AG04450 (cell line): ENCODE results near the gene ETV1. TPM values are rescaled to one million over a fixed set of nuclear protein-coding genes. Genes with fewer than 3 reads are reported as not detected.

Experiments used
- CTCF ChIA-PET: fragments of 300-600, 350-600 bp; formaldehyde crosslinking; extraction: SDS; loops from one replicate; lab custom pipeline; 2022; ENCODE audit warnings: antibody characterized with exemption, inconsistent platforms; lab: Charles Lee
- POLR2A ChIA-PET: fragments of 350-600 bp; formaldehyde crosslinking; extraction: SDS; loops from one replicate; lab custom pipeline; 2021; ENCODE audit warnings: antibody characterized with exemption, inconsistent platforms; lab: Yijun Ruan, JAX
- DNase-seq: peaks from one replicate; pipeline ENCODE4 v3.0.0-alpha.2; 2011; ENCODE audit warnings: low read depth, low spot score
- H3K27ac ChIP-seq: one replicate; pipeline ENCODE4 v1.5.1; 2012; ENCODE audit warnings: low read depth, low read length, control low read depth
- H3K27me3 ChIP-seq: one replicate; pipeline ENCODE4 v1.6.0; 2012; ENCODE audit warnings: low read length; ENCODE audit not compliant: control insufficient read depth, insufficient read depth
- H3K4me3 ChIP-seq: 2 replicates; pipeline ENCODE4 v1.5.1; 2011; ENCODE audit warnings: mild to moderate bottlenecking, low read depth, low read length, control low read depth
- H3K9me3 ChIP-seq: 2 replicates; pipeline ENCODE4 v1.5.1; 2012; ENCODE audit warnings: low read length; ENCODE audit not compliant: control insufficient read depth, insufficient read depth
- polyA plus RNA-seq: library from polyadenylated mRNA; depleted of rRNA; stranded (reverse); fragments of >200 nt; gene quantifications from 2 replicates; pipeline ENCODE4 v1.2.3, GENCODE V29; 2011
- TF ChIP-seq, protein P1 (sequence below): IDR thresholded peaks from 2 replicates; pipeline ENCODE4 v1.5.1; 2011; ENCODE audit warnings: low read depth, low read length, control low read depth, inconsistent platforms

The ETV1 gene
- polyA plus RNA-seq, 1 experiment: 14.9 TPM

DNA sequence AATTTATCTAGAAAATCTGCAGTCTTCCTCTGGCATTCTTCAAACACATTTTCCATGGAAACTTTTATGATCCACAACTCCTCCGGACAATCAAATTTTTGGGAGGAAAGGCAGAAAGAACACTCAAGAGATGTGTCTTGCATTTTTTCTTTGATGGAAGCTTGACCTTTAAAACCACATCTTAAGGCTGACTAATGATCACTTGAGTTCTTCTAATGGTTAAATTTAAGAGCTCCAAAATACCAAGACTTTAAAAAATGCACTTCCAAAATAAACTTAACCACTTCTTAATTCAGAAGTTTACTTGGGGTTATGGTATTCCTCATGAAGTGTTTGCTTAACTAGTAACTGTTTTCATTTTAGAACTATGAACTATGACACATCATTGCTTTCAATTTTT is 43.3 kb downstream of the ETV1 start:
- POLR2A ChIA-PET: interaction anchor here (0.6 to 1.0 kb wide), 4 partner anchors 17 to 96 kb away, joined by 3 to 5 read pairs (median 4); partner anchors contain the start of gene ETV1
- no peaks in the 10 kb centered on the region for H3K9me3 ChIP-seq
- H3K27ac ChIP-seq: no peak overlapping the region
- H3K4me3 ChIP-seq: no peak overlapping the region
- peak; percentile 29 for DNase-seq
- TF ChIP-seq, protein P1, sequence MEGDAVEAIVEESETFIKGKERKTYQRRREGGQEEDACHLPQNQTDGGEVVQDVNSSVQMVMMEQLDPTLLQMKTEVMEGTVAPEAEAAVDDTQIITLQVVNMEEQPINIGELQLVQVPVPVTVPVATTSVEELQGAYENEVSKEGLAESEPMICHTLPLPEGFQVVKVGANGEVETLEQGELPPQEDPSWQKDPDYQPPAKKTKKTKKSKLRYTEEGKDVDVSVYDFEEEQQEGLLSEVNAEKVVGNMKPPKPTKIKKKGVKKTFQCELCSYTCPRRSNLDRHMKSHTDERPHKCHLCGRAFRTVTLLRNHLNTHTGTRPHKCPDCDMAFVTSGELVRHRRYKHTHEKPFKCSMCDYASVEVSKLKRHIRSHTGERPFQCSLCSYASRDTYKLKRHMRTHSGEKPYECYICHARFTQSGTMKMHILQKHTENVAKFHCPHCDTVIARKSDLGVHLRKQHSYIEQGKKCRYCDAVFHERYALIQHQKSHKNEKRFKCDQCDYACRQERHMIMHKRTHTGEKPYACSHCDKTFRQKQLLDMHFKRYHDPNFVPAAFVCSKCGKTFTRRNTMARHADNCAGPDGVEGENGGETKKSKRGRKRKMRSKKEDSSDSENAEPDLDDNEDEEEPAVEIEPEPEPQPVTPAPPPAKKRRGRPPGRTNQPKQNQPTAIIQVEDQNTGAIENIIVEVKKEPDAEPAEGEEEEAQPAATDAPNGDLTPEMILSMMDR: no peak
- H3K27me3 ChIP-seq: no peaks in the 10 kb centered on the region
- CTCF ChIA-PET: no interaction called here

DNA sequence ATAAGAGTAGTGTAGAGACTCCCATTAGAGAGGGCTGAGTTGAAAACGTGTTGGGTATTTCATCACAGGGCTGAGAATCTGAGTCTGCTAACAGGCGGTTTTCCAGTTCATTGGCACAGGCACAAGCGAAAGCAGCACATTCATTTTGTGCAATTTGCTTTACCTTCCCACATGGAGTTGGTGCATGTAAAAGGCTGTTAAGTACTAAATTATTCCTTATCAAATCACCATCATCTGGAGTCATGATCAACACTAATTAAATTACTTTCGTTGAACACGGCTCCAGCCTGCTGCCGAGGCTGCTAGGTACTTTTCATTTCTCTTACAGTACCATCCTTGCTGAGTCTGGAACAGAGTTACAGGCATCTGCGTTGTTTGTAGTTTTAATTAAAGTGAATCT is 43.8 kb downstream of the ETV1 start:
- TF ChIP-seq, protein P1: no peak
- POLR2A ChIA-PET: interaction anchor here (0.6 to 1.0 kb wide), 2 partner anchors 18 to 96 kb away, joined by 3 read pairs; no protein-coding TSS in a partner anchor
- Histone ChIP-seq H3K4me3 (no peak overlapping the region), H3K27me3 (no peaks in the 10 kb centered on the region), H3K9me3 (no peaks in the 10 kb centered on the region), H3K27ac (no peak overlapping the region)
- CTCF ChIA-PET: no interaction called here
- no peak for DNase-seq

DNA sequence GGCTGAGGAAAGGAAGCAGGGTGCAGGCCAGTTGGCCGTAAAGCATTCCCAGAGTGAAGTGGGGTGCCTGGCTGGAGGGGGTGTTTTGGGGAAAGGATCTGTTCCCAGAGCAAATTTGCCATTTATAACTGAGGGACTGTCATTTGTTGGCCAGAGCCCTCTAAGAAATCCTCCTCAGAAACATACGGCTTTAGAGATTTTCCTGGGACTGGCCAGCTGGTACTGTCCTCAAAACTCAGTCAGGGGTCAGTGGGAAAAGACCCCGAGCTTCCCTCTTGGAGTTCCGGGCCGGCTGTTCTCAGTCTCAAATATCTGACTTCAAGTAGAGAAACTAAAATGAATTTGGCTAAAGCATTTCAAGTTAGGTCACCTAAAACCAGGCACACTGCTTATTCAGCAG is 55.9 kb downstream of the ETV1 start:
- DNase-seq: no peak
- Histone ChIP-seq H3K27ac (no peak overlapping the region), H3K27me3 (no peaks in the 10 kb centered on the region), H3K9me3 (no peaks in the 10 kb centered on the region), H3K4me3 (no peak overlapping the region)
- ChIA-PET CTCF (no interaction called here), POLR2A (no interaction called here)
- TF ChIP-seq, protein P1: no peak

DNA sequence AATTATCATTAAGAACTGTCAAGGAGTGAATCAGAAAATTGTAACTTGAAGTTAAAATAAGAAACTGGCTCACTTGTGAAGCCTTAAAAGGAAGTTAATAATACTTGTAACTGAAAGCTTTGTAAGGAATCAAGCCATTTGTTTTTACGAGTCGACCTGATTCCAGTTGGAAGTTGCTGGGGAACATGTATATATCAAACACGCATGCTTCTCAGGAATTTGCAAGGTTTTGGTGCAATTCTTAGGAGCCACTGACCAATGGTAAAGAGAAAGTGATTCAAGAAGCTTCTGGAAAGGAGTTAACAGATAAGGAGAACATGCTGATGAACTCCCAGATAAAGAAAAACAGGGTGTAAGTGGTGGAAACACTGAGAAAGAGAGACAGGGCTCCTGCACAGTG is 56.4 kb downstream of the ETV1 start:
- H3K27me3 ChIP-seq: no peaks in the 10 kb centered on the region
- no peak overlapping the region for H3K27ac ChIP-seq
- TF ChIP-seq, protein P1: no peak
- POLR2A ChIA-PET: interaction anchor here (0.6 kb wide), 1 partner anchor 30 kb away, joined by 4 read pairs; no protein-coding TSS in a partner anchor
- no peak for DNase-seq
- H3K9me3 ChIP-seq: no peaks in the 10 kb centered on the region
- CTCF ChIA-PET: no interaction called here
- no peak overlapping the region for H3K4me3 ChIP-seq

DNA sequence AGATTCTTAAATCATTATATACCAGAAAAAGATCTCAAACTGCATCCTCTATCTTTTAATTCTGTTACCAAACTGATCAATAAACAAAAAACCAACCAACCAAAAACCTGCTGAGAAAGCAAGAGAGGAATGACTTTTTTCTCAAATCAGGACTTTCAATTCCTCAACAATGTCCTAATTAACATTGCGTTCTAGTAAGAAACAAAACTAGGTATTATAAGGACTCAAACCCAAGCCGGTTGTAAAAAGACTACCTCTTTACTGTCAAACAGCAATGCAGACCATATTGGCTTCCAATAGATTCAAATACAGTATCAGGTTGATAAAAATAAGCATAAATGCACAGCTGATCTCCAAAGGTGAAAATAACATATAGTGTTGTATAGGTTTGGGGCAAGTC is 57.3 kb downstream of the ETV1 start:
- H3K9me3 ChIP-seq: no peaks in the 10 kb centered on the region
- CTCF ChIA-PET: no interaction called here
- TF ChIP-seq, protein P1: no peak

More for the DNA sequence above, 57.3 kb downstream of the ETV1 start:
- H3K4me3 ChIP-seq: no peak overlapping the region
- POLR2A ChIA-PET: no interaction called here
- no peak overlapping the region for H3K27ac ChIP-seq
- DNase-seq: no peak
- H3K27me3 ChIP-seq: no peaks in the 10 kb centered on the region
